Peyer's patch (tissue), 4 donors: Measurements from ENCODE around the gene PSME3.

Experiments
- CTCF ChIP-seq, 6 experiments: fragments of 450-650 bp in 4 of 6; fragments of 200-600 bp in 2 of 6; sonication (generic) in 1 of 6; IDR thresholded peaks; one replicate each; pipeline ENCODE4 v1.5.1; 2017 to 2019; ENCODE audit warnings: antibody characterized with exemption in 6 of 6, mild to moderate bottlenecking in 3 of 6, moderate library complexity in 1 of 6
- POLR2A ChIP-seq, 2 donors: fragments of 450-650 bp; IDR thresholded peaks; one replicate each; pipeline ENCODE4 v1.5.1; 2017; ENCODE audit warnings: antibody characterized with exemption in 2 of 2, mild to moderate bottlenecking in 2 of 2, moderate library complexity in 2 of 2

GRCh38 chr17:42809250-42809649, 23.9 kb upstream of the PSME3 start:
- no peak for TF ChIP-seq CTCF (IDR thresholded peaks at IDR 0.05)
- TF ChIP-seq POLR2A (IDR thresholded peaks at IDR 0.05), result no peak
